Measurements from ENCODE around the gene FOXA3. TPM values are rescaled to one million over a fixed set of nuclear protein-coding genes. Genes with fewer than 3 reads are reported as not detected.

Gene FOXA3
- polyA plus RNA-seq, 1 donor (not counting 4 experiments of a cell fraction or from before 2014, with no cell fraction given), result not detected

GRCh38 chr19:45828523-45828922, 35.6 kb upstream of the FOXA3 start:
- peaks cover 9% of the 10 kb centered on the region for H3K4me1 ChIP-seq (ENCODE audit: control insufficient read depth, extremely low read depth, insufficient read depth, low read length)
- dilution Hi-C loops (cut with MboI; ENCODE audit: extremely low pct_ligation_motif_present, low sequenced_read_pairs), result no loop called here
- H3K27ac ChIP-seq (ENCODE audit: control insufficient read depth, insufficient read depth, low read length), result no peak overlapping the region
- no peaks in the 10 kb centered on the region for H3K9me1 ChIP-seq (ENCODE audit: control insufficient read depth, extremely low read depth, insufficient read depth, low read length)
- H3K4me2 ChIP-seq (ENCODE audit: control insufficient read depth, extremely low read depth, insufficient read depth, low read depth, low read length), result no peak overlapping the region
- TF ChIP-seq CTCF (optimal IDR thresholded peaks at IDR 0.05 in 1 of 3, IDR thresholded peaks at IDR 0.05 in 1 of 3, conservative IDR thresholded peaks at IDR 0.05 in 1 of 3; ENCODE audit: extremely low read depth in 1 of 3, insufficient read depth in 2 of 3, low read length in 3 of 3) (no peak), EZH2 (IDR thresholded peaks at IDR 0.05; ENCODE audit: low read length) (no peak)
- FAIRE-seq (no peak), DNase-seq (ENCODE audit: low read depth, low spot score) (no peak)
- no peak overlapping the region for H3K9ac ChIP-seq (ENCODE audit: control insufficient read depth, extremely low read depth, insufficient read depth, low read length)
- no peaks in the 10 kb centered on the region for H3K79me2 ChIP-seq (ENCODE audit: control insufficient read depth, insufficient read depth, low read length)
- no peak overlapping the region for H2AFZ ChIP-seq (ENCODE audit: control insufficient read depth, low read length)
- H3K9me3 ChIP-seq (ENCODE audit: control insufficient read depth, low read depth, low read length), result no peaks in the 10 kb centered on the region
- H3K27me3 ChIP-seq (ENCODE audit: control insufficient read depth, extremely low read depth, insufficient read depth, low read length), result no peaks in the 10 kb centered on the region
- no peak overlapping the region for H3K4me3 ChIP-seq (ENCODE audit: control insufficient read depth in 2 of 3, extremely low read depth in 1 of 3, insufficient read depth in 2 of 3, low read depth in 1 of 3, low read length in 3 of 3)
- H3K36me3 ChIP-seq (ENCODE audit: control insufficient read depth in 2 of 2, extremely low read depth in 1 of 2, insufficient read depth in 2 of 2, low read length in 2 of 2), result peaks cover 41 to 61% of the 10 kb centered on the region in 2 experiments
- no peaks in the 10 kb centered on the region for H4K20me1 ChIP-seq (ENCODE audit: control insufficient read depth, extremely low read depth, insufficient read depth, low read length)

GRCh38 chr19:45828945-45829344, 35.2 kb upstream of the FOXA3 start:
- FAIRE-seq (no peak), DNase-seq (ENCODE audit: low read depth, low spot score) (no peak)
- H3K27me3 ChIP-seq (ENCODE audit: control insufficient read depth, extremely low read depth, insufficient read depth, low read length), result no peaks in the 10 kb centered on the region
- H3K4me3 ChIP-seq (ENCODE audit: control insufficient read depth in 2 of 3, extremely low read depth in 1 of 3, insufficient read depth in 2 of 3, low read depth in 1 of 3, low read length in 3 of 3), result no peak overlapping the region
- H4K20me1 ChIP-seq (ENCODE audit: control insufficient read depth, extremely low read depth, insufficient read depth, low read length), result no peaks in the 10 kb centered on the region
- TF ChIP-seq EZH2 (IDR thresholded peaks at IDR 0.05; ENCODE audit: low read length) (no peak), CTCF (optimal IDR thresholded peaks at IDR 0.05 in 1 of 3, IDR thresholded peaks at IDR 0.05 in 1 of 3, conservative IDR thresholded peaks at IDR 0.05 in 1 of 3; ENCODE audit: extremely low read depth in 1 of 3, insufficient read depth in 2 of 3, low read length in 3 of 3) (no peak)
- peaks cover 41 to 61% of the 10 kb centered on the region in 2 experiments for H3K36me3 ChIP-seq (ENCODE audit: control insufficient read depth in 2 of 2, extremely low read depth in 1 of 2, insufficient read depth in 2 of 2, low read length in 2 of 2)
- peaks cover 8% of the 10 kb centered on the region for H3K4me1 ChIP-seq (ENCODE audit: control insufficient read depth, extremely low read depth, insufficient read depth, low read length)
- H3K9me1 ChIP-seq (ENCODE audit: control insufficient read depth, extremely low read depth, insufficient read depth, low read length), result no peaks in the 10 kb centered on the region
- no peak overlapping the region for H3K4me2 ChIP-seq (ENCODE audit: control insufficient read depth, extremely low read depth, insufficient read depth, low read depth, low read length)
- no peak overlapping the region for H3K27ac ChIP-seq (ENCODE audit: control insufficient read depth, insufficient read depth, low read length)
- H3K9me3 ChIP-seq (ENCODE audit: control insufficient read depth, low read depth, low read length), result no peaks in the 10 kb centered on the region
- H3K79me2 ChIP-seq (ENCODE audit: control insufficient read depth, insufficient read depth, low read length), result no peaks in the 10 kb centered on the region
- no peak overlapping the region for H3K9ac ChIP-seq (ENCODE audit: control insufficient read depth, extremely low read depth, insufficient read depth, low read length)
- H2AFZ ChIP-seq (ENCODE audit: control insufficient read depth, low read length), result no peak overlapping the region
- dilution Hi-C loops (cut with MboI; ENCODE audit: extremely low pct_ligation_motif_present, low sequenced_read_pairs), result no loop called here

Measured in keratinocyte (primary cell).